ENCODE data around the gene EHMT1.
"Not testable (repeated sequence)": the region's sequence is repeated elsewhere in the genome, so short reads cannot be mapped to it uniquely, and the experiment has no call there.

EHMT1 gene

GRCh38 chr9:137590469-137591383 is 28.1 kb upstream of the EHMT1 start, which contains the start of gene ZMYND19:
Gene ZMYND19 (minus strand): TSS chr9:137590512. CDS start chr9:137590263, 249 bp downstream.
- peak; percentile 79 to 90 (median 83) for DNase-seq

GRCh38 chr9:137592767-137593166 is 26.0 kb upstream of the EHMT1 start:
- DNase-seq: no peak

- DNase-seq: no peak
Observed at GRCh38 chr9:137593176-137593575, 25.6 kb upstream of the EHMT1 start.

- DNase-seq: not testable (repeated sequence)
Observed at GRCh38 chr9:137596577-137596976, 22.2 kb upstream of the EHMT1 start.

- no peak for DNase-seq
Observed at GRCh38 chr9:137598943-137599342, 19.9 kb upstream of the EHMT1 start.

- no peak for DNase-seq
Observed at GRCh38 chr9:137602661-137603060, 16.1 kb upstream of the EHMT1 start.

GRCh38 chr9:137603879-137604278 is 14.9 kb upstream of the EHMT1 start:
- DNase-seq: no peak

- DNase-seq: peak in 1 of 4 experiments; percentile 37
Observed at GRCh38 chr9:137604345-137605086, 14.3 kb upstream of the EHMT1 start.

- peak; percentile 93 to 100 (median 95) for DNase-seq
Observed at GRCh38 chr9:137605121-137606004, 13.4 kb upstream of the EHMT1 start, which contains the start of gene ARRDC1. Gene ARRDC1 (plus strand): TSS chr9:137605686. CDS start chr9:137605718, 32 bp downstream.

GRCh38 chr9:137606005-137606621 is 12.7 kb upstream of the EHMT1 start:
- no peak for DNase-seq

GRCh38 chr9:137606734-137607138 is 12.1 kb upstream of the EHMT1 start:
- no peak for DNase-seq

GRCh38 chr9:137607141-137607857 is 11.5 kb upstream of the EHMT1 start:
- no peak for DNase-seq

GRCh38 chr9:137610944-137611343 is 7.9 kb upstream of the EHMT1 start:
- no peak for DNase-seq

- peak in 1 of 4 experiments; percentile 12 for DNase-seq
Observed at GRCh38 chr9:137611623-137612609, 6.9 kb upstream of the EHMT1 start.

- no peak for DNase-seq
Observed at GRCh38 chr9:137612741-137613142, 6.1 kb upstream of the EHMT1 start.

GRCh38 chr9:137613259-137613658 is 5.5 kb upstream of the EHMT1 start:
- no peak for DNase-seq

GRCh38 chr9:137613738-137614523 is 4.9 kb upstream of the EHMT1 start:
- DNase-seq: no peak

GRCh38 chr9:137614631-137615386 is 4.0 kb upstream of the EHMT1 start:
- no peak for DNase-seq

All from activated naive CD4-positive, alpha-beta T cell (primary cell).